ENCODE measurements around the gene CEP72. TPM values are rescaled to one million over a fixed set of nuclear protein-coding genes. Genes with fewer than 3 reads are reported as not detected.

CEP72 gene
- total and polyA plus RNA-seq, 4 donors: 1.3 to 5.9 (median 2.6) TPM

- TF ChIP-seq REST (IDR thresholded peaks at IDR 0.05) (no peak), GABPA (IDR thresholded peaks at IDR 0.05 in 1 of 2, conservative IDR thresholded peaks at IDR 0.05 in 1 of 2) (no peak), MAX (IDR thresholded peaks at IDR 0.05) (no peak)
Measured at GRCh38 chr5:606526-607399, 5.4 kb upstream of the CEP72 start (continued).

GRCh38 chr5:607541-608428 is 4.4 kb upstream of the CEP72 start:
- 75% methylated on average over 37 of the region's 37 CpGs for WGBS
- Histone ChIP-seq H3K27me3 (ENCODE audit: control insufficient read depth in 4 of 4, insufficient read depth in 4 of 4, low read length in 3 of 4) (peaks cover 0 to 6% (median 0%) of the 10 kb centered on the region in 4 donors), H3K9ac (ENCODE audit: low read depth in 1 of 2, low read length in 2 of 2) (no peak overlapping the region), H3K4me1 (ENCODE audit: control insufficient read depth in 4 of 4, insufficient read depth in 4 of 4, low read length in 3 of 4) (peaks cover 0 to 10% (median 6%) of the 10 kb centered on the region in 4 donors), H3K36me3 (ENCODE audit: control insufficient read depth in 4 of 4, insufficient read depth in 3 of 4, low read depth in 1 of 4, low read length in 3 of 4) (no peaks in the 10 kb centered on the region), H3K27ac (ENCODE audit: low read depth in 1 of 2, low read length in 2 of 2) (no peak overlapping the region), H3K4me3 (ENCODE audit: low read depth in 1 of 3, low read length in 3 of 3) (no peak overlapping the region), H3K9me3 (ENCODE audit: control insufficient read depth in 4 of 4, low read length in 3 of 4) (no peaks in the 10 kb centered on the region)
- DNase-seq (ENCODE audit: low spot score): no peak
- no peak for TF ChIP-seq ZBTB33 (IDR thresholded peaks at IDR 0.05)
- TF ChIP-seq CTCF (IDR thresholded peaks at IDR 0.05; ENCODE audit: low read depth, low read length, missing input control): no peak
- no peak for TF ChIP-seq JUND (IDR thresholded peaks at IDR 0.05)
